HepG2 (cell line): ENCODE data around the gene TXN. TPM values are rescaled to one million over a fixed set of nuclear protein-coding genes. Genes with fewer than 3 reads are reported as not detected.
A peak's percentile ranks its signal among the peaks of the same experiment; 100 is the strongest.

ENCODE experiments used
- AKAP8 ChIP-seq: sonication (generic); formaldehyde crosslinking; IDR thresholded peaks from 2 replicates; pipeline ENCODE4 v1.5.1; 2020; ENCODE audit warnings: mild to moderate bottlenecking, missing genetic modification reagents
- ARID4A ChIP-seq: sonication (generic); formaldehyde crosslinking; IDR thresholded peaks from 2 replicates; pipeline ENCODE4 v1.5.0; 2020; ENCODE audit warnings: mild to moderate bottlenecking, missing genetic modification reagents, borderline replicate concordance
- CBX1 ChIP-seq: IDR thresholded peaks from one replicate; pipeline ENCODE4 v1.6.1; 2016; ENCODE audit warnings: antibody characterized with exemption, low read depth
- CHD2 ChIP-seq: IDR thresholded peaks from 2 replicates; pipeline ENCODE4 v1.6.1; 2011; ENCODE audit warnings: low read depth, low read length, improper control_type of control experiment
- HMG20A ChIP-seq: IDR thresholded peaks from 2 replicates; pipeline ENCODE4 v1.6.1; 2016; ENCODE audit warnings: borderline replicate concordance
- HNF1B ChIP-seq: sonication (generic); formaldehyde crosslinking; IDR thresholded peaks from 2 replicates; pipeline ENCODE4 v1.5.1; 2020; ENCODE audit warnings: mild to moderate bottlenecking, moderate library complexity, missing genetic modification reagents
- MED1 ChIP-seq: sonication (generic); formaldehyde crosslinking; IDR thresholded peaks from 2 replicates; pipeline ENCODE4 v1.4.0; 2020; ENCODE audit warnings: missing genetic modification reagents
- MYPOP ChIP-seq: sonication (generic); formaldehyde crosslinking; IDR thresholded peaks from 2 replicates; pipeline ENCODE4 v1.8.1; 2023; ENCODE audit warnings: mild to moderate bottlenecking, moderate library complexity, missing genetic modification reagents
- NFE2L2 ChIP-seq: fragments of 150-350 bp; IDR thresholded peaks from 2 replicates; pipeline ENCODE4 v1.6.1; 2014; ENCODE audit warnings: low read length
- PRMT3 ChIP-seq: sonication (generic); formaldehyde crosslinking; IDR thresholded peaks from 2 replicates; pipeline ENCODE4 v1.8.1; 2022; ENCODE audit warnings: low read depth, mild to moderate bottlenecking, moderate library complexity, missing genetic modification reagents, borderline replicate concordance
- SOX13 ChIP-seq, 3 experiments: fragments of 450-650 bp in 1 of 3; sonication (generic) in 1 of 3; formaldehyde crosslinking in 1 of 3; IDR thresholded peaks in 2 of 3; conservative IDR thresholded peaks in 1 of 3; 2 replicates each; pipeline versions ENCODE4 v1.5.0 to v1.6.1; 2016 to 2020; ENCODE audit warnings: antibody characterized with exemption in 1 of 3, mild to moderate bottlenecking in 1 of 3, missing compliant biosample characterization in 1 of 3, missing genetic modification reagents in 1 of 3, moderate library complexity in 1 of 3
- SP5 ChIP-seq: IDR thresholded peaks from 2 replicates; pipeline ENCODE4 v1.6.1; 2016; ENCODE audit warnings: low read depth, borderline replicate concordance
- SRSF9 ChIP-seq: fragments of 200-400 bp; formaldehyde crosslinking; IDR thresholded peaks from 2 replicates; pipeline ENCODE4 v1.6.1; 2018; ENCODE audit warnings: borderline replicate concordance, mild to moderate bottlenecking, low read depth, low read length; ENCODE audit not compliant: insufficient read depth, poor library complexity, severe bottlenecking
- ZFP36 ChIP-seq: fragments of 150-350 bp; IDR thresholded peaks from 2 replicates; pipeline ENCODE4 v1.6.1; 2018; ENCODE audit warnings: borderline replicate concordance, low read length, low read depth; ENCODE audit not compliant: partially characterized antibody
- ZIK1 ChIP-seq: sonication (generic); formaldehyde crosslinking; IDR thresholded peaks from 2 replicates; pipeline ENCODE4 v1.5.0; 2020; ENCODE audit warnings: mild to moderate bottlenecking, low read depth, missing genetic modification reagents, borderline replicate concordance
- ZMYM3 ChIP-seq: sonication (generic); formaldehyde crosslinking; IDR thresholded peaks from 2 replicates; pipeline ENCODE4 v1.5.1; 2020; ENCODE audit warnings: mild to moderate bottlenecking, missing genetic modification reagents
- ZNF329 ChIP-seq: sonication (generic); formaldehyde crosslinking; IDR thresholded peaks from 2 replicates; pipeline ENCODE4 v1.9.0; 2021; ENCODE audit warnings: low read depth, mild to moderate bottlenecking, missing genetic modification reagents
- ZNF431 ChIP-seq: sonication (generic); formaldehyde crosslinking; IDR thresholded peaks from 2 replicates; pipeline ENCODE4 v1.9.0; 2022; ENCODE audit warnings: missing genetic modification reagents, low read depth, mild to moderate bottlenecking, borderline replicate concordance
- ZNF501 ChIP-seq: sonication (generic); formaldehyde crosslinking; IDR thresholded peaks from 2 replicates; pipeline ENCODE4 v1.5.1; 2020; ENCODE audit warnings: mild to moderate bottlenecking, moderate library complexity, missing genetic modification reagents
- ZNF660 ChIP-seq: sonication (generic); formaldehyde crosslinking; IDR thresholded peaks from 2 replicates; pipeline ENCODE4 v1.5.1; 2020; ENCODE audit warnings: mild to moderate bottlenecking, low read depth, missing genetic modification reagents, borderline replicate concordance
- ZNF703 ChIP-seq: sonication (generic); formaldehyde crosslinking; IDR thresholded peaks from 2 replicates; pipeline ENCODE4 v1.5.1; 2020; ENCODE audit warnings: missing genetic modification reagents, mild to moderate bottlenecking, moderate library complexity, borderline replicate concordance
- ZNF761 ChIP-seq: sonication (generic); formaldehyde crosslinking; conservative IDR thresholded peaks from 2 replicates; pipeline ENCODE4 v1.4.0; 2020; ENCODE audit warnings: mild to moderate bottlenecking, missing genetic modification reagents
- polyA plus RNA-seq, 8 experiments: library from polyadenylated mRNA; depleted of rRNA in 3 of 8; stranded (reverse) in 7 of 8; unstranded in 1 of 8; fragments of >200 nt; fragmentation: Illumina TruSeq in 4 of 8; extraction: Trizol in 4 of 8; gene quantifications; 2 replicates each; pipeline versions ENCODE4 v1.2.1 to v1.2.3, GENCODE V29; 2011 to 2016; ENCODE audit warnings: low read depth in 4 of 8, missing spikeins in 1 of 8, mixed read lengths in 1 of 8; ENCODE audit not compliant: insufficient read depth in 1 of 8
- total RNA-seq, 5 experiments: library from RNA; depleted of rRNA; stranded (reverse); fragments of >200 nt; fragmentation: Illumina TruSeq; extraction: Trizol; gene quantifications; 2 replicates each; pipeline ENCODE4 v1.2.3, GENCODE V29; 2016; ENCODE audit warnings: low read depth in 1 of 5

TXN gene
- total and polyA plus RNA-seq, 2 of the 13 experiments (the other 11 are each of a cell fraction or from before 2014, with no cell fraction given): 364 to 470 TPM

GRCh38 chr9:110213413-110214044 is 42.8 kb downstream of the TXN start (continued):
- TF ChIP-seq ZIK1 (CRISPR knock-in tag) (no peak), PRMT3 (CRISPR knock-in tag) (no peak), AKAP8 (no peak), ZNF329 (CRISPR knock-in tag) (no peak), SOX13 (IDR thresholded peaks at IDR 0.05) (no peak), SOX13 (CRISPR knock-in tag; conservative IDR thresholded peaks at IDR 0.05 in 1 of 2, IDR thresholded peaks at IDR 0.05 in 1 of 2) (peak in 1 of 2 experiments; percentile 72; a peak in 2 of 4 replicates), CHD2 (no peak), MED1 (CRISPR knock-in tag) (0 out of 2 replicates have a peak, but pooled peaks have one; percentile 40), HNF1B (peak; percentile 49; the same call in 1 of the 2 replicates), ZNF501 (no peak), ZNF703 (CRISPR knock-in tag) (no peak), ZNF660 (CRISPR knock-in tag) (no peak), SRSF9 (no peak), ZNF431 (CRISPR knock-in tag) (no peak), MYPOP (CRISPR knock-in tag) (0 out of 2 replicates have a peak, but pooled peaks have one; percentile 39), SP5 (CRISPR knock-in tag) (no peak), ZFP36 (no peak), ZMYM3 (CRISPR knock-in tag) (peak; percentile 70; the same call in 1 of the 2 replicates), NFE2L2 (no peak), CBX1 (no peak), ARID4A (CRISPR knock-in tag) (peak; percentile 14; the same call in 1 of the 2 replicates), HMG20A (peak; percentile 14; the same call in 1 of the 2 replicates), ZNF761 (CRISPR knock-in tag) (0 out of 2 replicates have a peak, but pooled peaks have one; percentile 39)
